CD1c-positive myeloid dendritic cell (primary cell): ENCODE results near the gene FAM120A.

Experiments
- DNase-seq: peaks from one replicate; pipeline ENCODE4 v3.0.0-alpha.2; 2016; ENCODE audit errors: extremely low spot score

The FAM120A gene

DNA sequence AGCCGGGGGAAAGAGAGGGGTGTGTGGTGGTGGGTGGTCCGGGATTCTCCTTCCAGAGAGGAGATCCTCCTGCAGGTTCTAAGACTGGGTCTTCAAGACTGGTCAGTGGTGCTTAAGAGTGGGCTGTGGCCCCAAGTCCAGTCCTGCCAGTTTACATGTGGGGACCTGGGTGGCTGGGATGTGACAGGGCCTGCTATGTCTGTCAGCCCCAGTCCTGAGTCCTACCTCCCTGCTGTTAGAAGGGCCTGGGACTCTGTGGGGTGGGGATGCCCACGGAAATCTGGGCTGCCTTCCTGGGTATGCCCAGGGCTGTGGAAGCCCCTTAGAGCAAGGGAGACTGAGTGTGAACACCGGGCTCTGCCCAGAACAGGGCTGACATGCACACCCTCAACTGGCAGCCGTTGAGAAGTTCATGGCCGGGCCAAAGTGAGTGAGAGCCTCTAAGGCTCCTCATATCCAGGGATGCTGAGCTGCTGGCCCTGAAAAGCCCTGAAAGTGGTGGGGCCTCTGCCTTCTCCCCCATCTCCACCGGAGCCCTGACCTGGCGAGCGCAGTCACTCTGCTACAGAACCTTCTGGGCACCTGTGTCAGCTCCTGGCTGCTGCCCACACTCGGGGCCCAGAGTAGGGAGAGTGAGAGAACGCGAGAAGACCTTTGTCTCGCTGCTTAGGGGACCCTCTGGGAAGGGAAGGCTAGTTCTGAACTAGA lies 126.6 kb downstream of the FAM120A start:
- no peak for DNase-seq

DNA sequence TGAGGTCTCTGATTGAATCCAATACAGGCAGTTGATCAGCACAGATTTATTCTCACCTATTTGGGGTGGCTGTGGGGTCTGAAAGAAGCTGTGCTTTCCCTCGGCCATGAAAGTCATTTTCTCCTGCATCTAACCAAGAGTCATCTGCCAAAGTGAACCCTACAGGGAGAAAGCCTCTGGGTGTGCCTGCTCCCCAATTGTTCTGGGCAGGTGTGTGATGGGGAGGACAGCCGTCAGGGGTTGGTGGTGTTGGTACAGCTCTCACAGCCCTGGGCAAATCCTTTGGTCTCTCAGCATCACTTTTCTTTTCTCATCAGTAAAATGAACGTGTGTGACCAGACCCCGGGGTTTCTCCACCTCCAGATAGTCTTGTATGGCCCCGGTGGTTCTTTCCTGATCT lies 127.4 kb downstream of the FAM120A start:
- DNase-seq, result no peak

DNA sequence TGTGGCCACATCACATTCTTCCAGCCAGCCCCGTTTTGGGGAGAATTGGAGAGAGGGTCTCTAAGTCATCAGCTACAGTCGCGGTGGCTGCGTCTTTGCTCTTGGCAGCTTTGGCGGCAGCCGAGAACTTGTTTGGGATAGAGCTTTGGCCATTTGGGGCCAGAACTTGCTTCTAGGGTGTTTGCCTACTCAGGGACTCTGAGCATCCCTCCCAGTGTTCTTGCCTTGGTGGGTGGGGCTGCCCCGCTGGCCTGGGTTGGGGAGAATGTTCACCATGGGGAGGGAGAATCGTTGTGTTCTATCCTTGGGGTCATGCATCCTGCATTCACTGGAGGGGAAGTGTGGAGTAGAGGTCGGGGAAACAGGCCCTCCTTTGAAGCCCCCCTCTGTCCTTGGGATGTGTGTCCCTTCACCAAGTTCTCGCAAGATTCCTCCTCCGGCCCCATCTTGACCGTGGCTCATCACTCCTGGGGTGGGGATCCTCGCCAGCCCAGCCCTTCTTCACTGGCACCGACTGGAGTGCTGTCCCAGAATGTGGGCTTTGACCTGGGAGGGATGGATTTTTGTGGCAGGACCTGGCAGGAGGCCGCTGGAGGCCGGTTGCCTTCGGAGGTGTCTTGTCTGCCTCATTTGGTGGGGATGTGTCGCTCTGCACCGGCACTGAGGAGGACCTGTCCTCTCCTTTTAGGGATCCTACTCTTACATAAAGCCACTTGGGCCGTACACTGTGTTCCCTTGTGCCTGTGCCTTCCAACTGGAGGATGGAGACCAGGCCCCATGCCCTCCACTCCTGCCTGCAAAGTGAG lies 128.4 kb downstream of the FAM120A start:
- DNase-seq, result no peak

DNA sequence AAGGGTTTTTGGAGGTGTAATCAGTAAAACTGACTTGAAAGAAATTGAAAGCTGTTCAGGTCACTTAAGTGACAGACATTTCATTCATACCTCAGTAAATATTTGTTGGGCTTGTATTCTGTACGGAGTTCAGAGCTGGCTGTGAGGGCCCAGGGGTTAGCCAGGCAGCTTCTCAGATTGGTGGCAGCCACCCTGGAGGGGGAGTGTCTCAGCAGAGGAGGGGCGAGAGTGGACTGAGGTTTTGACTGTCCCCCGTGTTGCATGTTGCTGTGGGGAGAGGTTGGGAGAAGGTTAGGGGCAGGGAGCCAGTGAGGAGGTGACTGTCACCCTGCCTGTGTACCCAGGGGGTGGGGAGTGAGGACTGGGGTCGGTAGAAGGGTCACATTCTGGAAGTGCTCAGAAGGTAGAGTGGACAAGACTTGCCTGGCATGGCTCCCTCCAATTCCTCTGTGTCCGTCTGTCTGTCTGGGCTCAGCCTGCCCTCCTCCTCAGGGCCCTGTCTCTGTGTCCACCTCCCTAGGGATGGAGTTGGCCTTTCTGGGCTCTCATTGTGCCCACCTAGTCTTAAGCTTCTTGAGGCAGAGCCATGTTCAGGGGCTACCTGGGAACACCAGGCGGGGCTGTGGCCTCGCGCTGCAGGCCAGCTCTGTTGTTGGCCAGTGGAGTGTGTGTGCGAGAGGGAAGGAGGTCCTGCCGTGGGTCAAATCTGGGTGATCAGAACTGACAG lies 129.3 kb downstream of the FAM120A start:
- no peak for DNase-seq

DNA sequence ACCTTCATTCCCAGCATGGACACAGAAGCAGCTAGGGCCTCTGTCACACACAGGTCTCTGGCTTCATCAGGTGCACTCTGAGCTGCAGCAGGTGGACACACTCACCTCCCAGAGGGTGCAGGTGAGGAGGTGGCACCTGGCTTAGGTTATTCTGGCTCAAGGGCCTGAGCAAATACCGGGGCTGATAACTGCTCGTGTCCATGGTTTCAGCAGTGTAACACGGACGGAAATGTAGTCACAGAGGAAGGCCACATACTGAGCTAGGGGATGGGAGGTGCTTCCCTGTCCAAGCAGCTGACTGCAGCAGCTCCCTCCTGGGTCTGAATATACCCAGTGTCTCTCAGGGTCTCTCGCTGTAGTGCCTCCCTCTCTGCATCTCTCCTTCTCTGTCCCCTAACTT lies 130.6 kb downstream of the FAM120A start:
- DNase-seq, result no peak

DNA sequence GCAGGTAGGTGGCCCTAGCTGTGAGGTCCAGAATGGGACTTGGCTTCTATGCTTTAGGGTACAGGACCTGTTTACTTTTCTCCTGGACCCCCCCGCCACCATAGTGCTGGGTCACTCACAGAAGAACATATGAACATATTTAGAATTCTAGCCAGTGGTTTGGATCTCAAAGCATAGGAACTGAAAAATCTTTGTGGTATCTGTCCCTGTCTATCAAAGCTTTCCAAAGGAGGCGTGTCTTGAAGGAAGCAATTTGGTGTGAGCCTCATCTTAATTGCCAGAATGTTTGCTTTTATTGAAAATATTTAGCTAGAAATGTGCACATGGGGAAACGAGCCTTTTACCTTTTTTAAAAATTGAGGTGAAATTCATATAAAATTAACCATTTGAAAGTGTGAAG lies 131.1 kb downstream of the FAM120A start:
- no peak for DNase-seq

DNA sequence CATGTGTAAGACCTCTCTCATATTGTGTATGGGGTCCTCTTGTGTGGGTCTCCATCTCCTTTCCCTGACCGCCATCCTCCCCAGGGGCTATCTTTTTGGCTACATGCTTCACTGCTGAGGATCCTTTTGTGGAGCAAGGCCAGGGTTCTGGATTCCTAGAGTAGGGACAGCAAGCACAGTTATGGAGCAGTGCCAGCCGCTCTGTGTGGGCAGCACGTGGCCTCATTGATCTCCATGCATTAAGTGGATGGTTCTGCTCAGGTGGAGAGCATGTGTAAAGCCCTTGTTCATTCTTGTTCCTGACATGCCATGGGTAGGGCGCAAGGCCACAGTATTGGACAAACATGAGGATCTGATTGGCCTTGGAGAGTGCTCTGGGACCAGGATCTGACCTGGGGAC lies 133.8 kb downstream of the FAM120A start:
- no peak for DNase-seq

DNA sequence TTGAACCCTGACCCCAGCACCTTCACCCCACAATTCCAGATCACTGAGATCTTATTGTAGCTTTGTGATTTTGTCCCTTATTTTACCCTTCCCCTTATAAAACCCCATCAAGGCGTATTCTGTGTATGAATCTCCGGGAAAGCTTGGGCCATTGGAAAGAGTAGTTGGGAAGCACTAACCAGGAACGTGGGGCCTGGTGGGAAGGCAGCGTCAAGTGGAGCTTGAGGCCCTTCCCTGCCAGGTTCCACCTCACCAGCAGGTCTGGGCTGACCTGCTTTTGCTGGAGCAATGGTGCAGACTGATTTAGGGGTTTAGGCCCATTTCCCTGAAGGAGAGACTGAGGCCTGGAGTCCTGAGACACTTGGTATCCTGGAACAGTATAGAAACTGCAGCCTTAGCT lies 134.2 kb downstream of the FAM120A start:
- DNase-seq, result no peak

DNA sequence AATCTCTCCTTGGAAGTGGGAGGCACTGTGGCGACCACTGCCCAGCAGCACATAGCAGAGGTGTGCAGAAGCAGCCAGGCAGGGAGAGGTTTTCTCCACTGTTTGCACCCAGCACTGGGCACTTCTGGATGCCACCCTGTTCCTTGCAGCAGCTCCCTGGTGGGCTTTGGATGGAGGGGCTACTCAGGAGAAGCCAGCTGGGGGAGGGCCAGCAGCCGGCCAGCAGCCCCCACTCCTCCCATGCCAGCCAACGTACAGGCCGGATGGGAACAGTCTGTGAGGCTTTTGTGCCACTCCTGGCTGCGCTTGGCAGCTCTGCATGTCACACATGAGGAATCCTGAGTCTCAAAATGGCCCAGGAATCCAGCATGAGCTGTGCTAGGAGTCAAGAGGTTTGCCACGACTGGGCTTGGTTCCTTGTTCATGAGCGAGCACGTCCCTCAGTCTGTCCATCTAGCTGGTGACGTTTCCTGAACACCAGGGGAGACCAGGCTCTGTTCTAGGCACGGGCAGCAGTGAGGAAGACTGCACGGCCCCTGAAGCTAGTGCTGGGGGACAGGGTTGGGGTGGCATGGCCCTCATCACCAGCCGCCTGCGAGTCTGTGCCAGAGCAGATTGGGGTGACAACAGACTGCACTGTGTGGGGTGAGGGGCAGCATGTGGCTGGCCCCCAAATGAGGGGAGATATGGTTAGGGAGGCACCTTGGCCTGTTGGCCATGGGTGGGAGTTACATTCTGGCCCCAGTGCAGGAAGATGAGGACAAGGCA lies 135.0 kb downstream of the FAM120A start:
- DNase-seq, result no peak

DNA sequence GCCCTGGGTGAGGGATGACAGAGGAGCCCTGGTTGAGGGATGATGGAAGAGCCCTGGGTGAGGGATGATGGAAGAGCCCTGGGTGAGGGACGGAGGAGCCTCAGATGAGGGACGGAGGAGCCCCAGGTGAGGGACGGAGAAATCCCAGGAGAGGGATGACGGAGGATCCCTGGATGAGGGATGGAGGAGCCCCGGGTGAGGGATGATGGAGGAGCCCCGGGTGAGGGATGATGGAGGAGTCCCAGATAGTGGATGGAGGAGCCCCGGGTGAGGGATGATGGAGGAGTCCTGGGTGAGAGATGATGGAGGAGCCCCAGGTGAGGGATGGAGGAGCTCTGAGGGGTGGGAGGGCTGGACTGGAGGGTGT lies 135.8 kb downstream of the FAM120A start:
- no peak for DNase-seq

DNA sequence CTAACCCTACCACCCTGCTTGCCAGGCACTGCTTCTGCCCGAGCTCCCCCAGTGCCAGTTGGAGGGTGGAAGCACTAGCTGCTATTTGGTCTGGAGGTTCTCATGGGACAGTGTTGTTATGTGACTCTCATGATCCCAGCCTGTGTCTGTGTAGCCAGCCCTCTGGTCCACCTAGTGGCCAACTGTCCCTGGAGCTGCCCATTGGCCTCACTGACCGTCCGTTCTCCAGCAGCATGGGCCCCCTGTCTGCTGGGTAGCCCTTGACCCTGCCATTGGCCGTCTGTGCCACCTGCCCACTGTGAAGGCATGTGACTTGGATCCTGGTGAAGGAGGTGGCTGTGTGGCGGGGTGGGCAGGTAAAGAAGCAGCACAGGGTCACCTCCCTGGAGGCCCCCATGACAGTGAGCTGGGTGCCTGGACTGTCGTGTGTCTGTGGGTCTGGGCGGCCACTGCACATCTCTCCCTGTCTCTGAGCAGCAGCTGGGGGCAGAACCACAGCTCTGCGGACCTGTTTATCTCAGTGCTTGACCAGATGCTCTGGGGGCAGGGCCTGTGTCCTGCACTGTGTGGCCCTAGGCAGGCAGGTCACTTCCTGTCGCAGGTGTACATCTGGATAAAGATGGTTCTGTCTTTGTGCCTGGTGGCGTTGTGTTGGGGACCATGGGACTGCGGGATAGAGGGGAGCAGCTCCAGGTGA lies 136.3 kb downstream of the FAM120A start:
- no peak for DNase-seq

DNA sequence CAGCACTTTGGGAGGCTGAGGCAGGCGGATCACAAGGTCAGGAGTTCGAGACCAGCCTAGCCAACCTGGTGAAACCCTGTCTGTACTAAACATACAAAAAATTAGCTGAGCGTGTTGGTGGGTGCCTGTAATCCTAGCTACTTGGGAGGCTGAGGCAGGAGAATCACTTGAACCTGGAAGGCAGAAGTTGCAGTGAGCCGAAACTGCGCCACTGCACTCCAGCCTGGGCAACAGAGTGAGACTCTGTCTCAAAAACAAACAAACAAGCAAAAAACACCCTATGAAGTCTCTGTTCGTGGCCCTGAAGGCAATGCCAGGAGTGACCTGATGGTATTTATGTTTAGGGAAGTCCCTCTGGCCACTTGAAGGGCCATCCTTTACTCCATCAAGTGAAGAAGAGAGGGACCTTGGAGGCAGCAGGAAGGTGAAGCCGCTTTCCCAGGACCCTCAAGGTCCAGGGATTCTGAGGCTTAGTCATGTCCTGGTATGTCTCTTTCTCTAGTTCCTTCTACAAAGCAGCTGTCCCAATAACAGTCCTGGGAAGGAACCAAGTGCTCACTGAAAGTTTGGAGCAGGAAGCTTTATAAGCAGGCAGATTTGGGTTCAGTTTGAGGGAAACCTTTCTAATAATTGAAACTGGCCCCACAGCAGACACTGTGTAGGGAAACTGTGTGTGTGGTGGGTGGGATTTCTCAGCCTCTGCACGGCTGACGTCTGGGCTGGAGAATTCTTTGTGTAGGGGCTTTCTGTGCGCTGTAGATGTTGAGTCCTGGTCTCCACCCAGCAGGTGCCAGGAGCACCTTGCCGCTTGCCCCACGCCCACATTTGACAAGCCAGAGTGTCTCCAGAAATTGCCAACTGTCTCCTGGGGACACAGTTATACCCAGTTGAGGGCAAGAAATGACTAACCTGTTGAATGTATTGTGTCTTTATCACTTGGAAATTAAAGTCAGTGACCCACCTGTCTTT lies 137.4 kb downstream of the FAM120A start:
- no peak for DNase-seq

DNA sequence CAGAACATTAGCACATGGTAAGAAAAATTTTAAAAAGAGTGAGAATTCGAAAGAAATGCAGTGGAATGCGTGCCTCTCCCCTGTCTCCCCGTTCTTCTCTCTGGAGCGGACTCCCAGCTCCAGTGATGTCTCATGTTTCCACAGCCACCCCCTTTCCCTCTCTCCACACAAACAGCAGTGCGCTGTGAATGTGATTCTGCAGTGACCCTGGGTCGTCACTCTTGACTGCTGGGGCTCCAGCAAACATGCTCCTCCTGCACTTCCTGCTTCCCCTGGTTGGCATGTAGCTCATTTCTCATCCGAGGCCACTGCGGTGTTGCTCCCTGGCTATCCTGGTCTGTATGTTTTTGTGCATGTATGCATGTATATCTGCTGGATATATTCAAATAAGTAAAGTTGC lies 138.2 kb downstream of the FAM120A start:
- DNase-seq, result no peak

DNA sequence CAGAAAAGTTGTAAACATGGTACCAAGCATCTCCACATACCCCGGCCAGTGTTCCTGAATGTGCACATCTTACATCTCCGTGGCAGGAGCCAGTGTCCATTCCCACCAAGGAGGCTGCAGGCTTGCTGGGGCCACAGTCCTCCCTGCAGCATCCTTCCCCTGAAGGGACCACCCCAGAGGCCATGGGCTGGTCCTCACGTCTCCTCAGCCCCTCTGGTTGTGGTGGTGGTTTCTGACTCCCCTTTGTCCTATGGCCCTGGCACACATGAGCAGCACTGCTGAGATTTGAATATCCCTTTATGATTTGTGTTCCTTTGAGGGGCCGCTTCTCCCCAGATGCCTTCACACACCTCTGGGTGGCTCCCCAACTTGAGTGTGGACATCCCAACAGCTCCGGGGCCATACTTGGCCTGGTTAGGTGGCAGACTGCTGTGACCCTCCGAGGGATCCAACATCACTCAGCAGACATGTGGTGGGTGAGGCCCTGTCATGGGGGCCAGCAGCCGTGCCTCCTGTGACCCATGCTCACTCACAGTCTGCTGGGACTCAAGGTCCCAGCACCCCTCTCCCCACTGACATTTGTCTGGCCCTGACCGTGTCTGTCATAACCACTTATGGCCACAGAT lies 139.2 kb downstream of the FAM120A start:
- no peak for DNase-seq

DNA sequence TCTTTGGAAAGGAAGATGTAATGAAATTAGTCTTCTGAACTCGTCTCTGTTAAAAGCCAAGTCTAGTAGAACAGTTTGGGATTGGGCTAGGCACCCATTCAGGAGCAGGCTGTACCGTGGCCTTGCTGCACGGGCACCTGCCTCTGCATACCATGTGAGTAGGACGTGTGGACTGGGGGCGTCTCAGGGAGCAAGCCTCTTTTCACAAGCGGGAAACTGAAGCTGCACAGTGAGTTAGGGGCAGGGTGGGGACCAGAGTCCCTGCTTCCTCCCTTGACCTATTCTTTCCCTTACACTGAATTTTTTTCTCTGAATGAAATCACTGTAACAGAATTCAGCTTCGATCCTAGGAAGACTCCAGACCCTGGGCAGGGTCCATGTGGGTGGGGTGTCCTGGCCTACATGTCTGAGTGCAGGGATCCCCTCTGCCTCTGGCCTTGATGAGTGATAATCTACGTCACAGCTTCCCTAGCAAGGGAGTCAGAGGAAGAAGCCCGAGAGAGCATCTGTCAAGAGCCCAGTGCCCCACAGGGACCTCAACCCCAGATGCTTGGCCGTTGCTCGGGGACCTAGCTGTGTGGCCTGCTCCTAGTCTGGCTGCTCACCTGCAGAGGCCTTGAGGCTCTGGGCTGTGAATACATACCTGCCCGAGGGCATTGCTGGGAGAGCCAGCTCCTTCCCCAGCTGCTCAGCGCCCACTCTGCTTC lies 140.0 kb downstream of the FAM120A start:
- no peak for DNase-seq

DNA sequence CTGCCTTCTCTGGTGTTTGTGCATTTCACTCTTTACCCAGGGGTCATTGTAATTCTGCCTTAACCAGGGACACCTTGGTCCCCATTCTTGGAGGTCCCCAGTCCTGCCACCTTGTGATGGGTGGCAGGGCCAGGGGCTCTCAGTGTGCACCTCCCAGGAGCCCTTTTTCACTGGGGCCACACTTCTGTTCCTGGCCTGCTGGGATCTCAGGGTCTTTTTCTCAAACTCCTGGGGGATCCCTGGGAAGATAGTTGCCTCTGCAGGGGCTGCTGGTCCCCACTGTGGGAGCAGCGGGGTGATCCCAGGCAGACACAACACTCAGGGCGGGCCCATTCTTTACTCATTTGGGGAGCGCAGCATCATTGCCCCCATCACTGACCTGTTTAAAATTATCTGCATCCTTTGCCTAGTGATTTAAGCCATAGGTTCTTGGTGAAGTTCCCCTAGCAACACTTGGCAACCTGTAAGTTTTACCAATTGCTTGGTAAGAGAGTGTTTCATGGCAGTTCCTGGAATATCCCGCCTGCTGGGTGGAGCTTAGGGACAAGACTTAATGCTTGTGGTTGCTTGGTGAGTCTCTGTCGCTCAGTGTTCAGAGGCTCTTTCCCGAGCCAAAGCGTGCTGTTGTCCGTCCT lies 140.6 kb downstream of the FAM120A start:
- DNase-seq, result no peak

DNA sequence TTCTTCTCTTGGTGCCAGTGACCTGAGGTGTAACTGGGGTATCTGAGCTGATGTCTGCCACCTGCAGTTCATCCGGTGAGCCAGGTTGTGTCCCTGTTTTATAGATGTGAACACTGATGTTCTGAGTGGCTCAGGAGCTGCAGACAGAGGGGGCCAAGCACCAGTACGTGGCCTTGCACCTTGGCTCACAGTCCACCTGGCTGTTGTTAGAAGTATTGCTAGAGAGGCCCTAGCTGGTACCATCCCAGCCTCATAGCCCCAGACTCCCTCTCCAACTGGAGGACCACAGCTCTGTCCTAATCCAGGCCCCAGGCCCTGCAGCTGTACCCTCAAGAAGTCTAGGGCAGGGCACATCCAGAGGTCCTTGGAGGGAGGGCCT lies 141.1 kb downstream of the FAM120A start:
- DNase-seq, result no peak

DNA sequence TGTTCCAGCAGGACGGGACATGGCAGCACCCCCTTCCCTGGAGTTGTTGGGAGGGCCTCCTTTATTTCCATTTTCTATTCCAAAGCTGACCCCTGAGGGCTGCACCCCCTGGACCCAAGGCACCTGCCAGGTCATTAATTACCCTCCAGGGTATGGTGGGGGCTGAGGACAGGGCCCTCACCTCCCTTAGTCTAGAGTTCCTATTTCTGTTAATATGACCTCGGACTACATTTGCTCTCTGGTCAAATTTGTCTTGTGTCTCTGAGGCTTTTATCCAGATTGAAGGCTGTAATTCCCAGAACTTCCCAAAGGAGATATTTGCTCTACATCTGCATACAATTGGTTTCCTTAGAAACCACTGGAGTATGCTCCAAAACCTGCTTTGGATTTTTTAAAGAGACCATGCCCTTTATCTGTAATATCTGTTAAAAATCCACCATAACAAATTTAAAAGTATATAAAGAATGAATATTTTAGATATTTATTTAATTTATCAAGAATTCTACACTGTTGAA lies 141.7 kb downstream of the FAM120A start:
- DNase-seq, result no peak
